GM18526 (cell line): ENCODE results near the gene GALNT12.

Experiments used
- POLR2A ChIP-seq: IDR thresholded peaks from 3 replicates; pipeline ENCODE4 v1.6.1; 2011; ENCODE audit not compliant: insufficient read length; ENCODE audit errors: extremely low read depth

Gene GALNT12

DNA sequence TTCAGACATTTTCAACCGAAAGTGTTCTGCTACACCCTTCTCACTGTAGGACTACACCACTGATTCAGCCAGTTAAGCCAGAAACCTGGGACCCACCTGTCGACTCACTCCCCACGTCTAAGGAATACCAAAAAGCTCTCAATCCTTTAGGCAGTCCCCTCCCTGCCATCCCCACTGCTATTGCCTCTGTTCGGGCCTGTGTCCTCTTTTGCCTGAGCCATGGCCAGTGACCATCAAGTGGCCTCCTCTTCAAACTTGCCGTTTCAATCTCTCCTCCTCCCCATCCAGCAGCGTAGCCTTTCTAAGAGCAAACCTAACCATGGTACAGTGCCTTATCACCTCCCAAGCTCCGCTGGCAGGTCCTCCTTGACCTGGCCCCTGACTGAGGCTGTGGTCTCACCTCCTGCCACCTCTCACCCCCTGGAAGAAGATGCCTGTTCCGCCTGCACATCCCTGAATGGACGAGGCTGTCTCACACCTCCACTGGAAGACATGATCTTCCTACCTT is 64.1 kb downstream of the GALNT12 start:
- no peak for TF ChIP-seq POLR2A

DNA sequence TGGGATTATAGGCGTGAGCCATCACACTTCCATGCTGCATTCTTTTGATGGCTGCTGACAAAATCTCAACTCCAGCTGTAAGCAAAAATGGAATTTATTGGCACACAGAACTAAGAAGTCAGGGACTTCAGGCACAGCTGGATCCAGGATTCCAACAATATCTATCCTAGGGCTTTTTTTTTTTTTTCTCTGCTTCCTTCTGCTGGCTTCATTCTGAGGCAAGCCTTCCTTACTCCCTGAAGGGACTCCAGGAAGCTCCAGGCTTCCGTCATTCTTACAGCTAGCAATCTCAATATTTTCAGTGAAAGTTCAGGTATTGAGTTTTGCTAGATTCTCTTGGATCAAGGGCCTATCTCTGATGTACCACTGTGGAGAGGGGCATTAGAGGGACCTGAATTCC is 66.1 kb downstream of the GALNT12 start:
- TF ChIP-seq POLR2A = no peak

- no peak for TF ChIP-seq POLR2A
These were observed 66.5 kb downstream of the GALNT12 start for GRCh38 chr9:98873951-98874371.

- no peak for TF ChIP-seq POLR2A
These were observed 67.3 kb downstream of the GALNT12 start for GRCh38 chr9:98874721-98875255.

- TF ChIP-seq POLR2A = no peak
These were observed 68.1 kb downstream of the GALNT12 start for GRCh38 chr9:98875536-98875935.

DNA sequence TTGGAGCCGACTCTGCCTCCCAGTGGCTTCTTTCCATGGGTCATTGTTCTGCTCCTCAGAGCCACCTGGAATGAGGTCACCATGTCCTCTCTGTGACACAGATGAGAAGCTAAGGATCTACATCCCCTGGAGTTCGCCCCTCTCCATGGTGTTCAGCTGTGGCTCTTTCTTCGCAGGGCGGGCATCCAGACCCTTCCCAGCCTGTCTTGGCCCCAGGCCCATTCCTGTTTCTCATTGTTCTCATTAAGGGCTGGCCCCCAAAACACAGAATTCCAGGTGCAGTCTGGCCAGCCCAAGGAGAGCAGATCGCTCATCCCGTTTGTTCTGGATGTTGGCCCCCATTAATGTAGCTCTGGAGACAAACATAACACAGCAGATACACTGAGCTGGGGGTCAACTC is 69.8 kb downstream of the GALNT12 start:
- no peak for TF ChIP-seq POLR2A

DNA sequence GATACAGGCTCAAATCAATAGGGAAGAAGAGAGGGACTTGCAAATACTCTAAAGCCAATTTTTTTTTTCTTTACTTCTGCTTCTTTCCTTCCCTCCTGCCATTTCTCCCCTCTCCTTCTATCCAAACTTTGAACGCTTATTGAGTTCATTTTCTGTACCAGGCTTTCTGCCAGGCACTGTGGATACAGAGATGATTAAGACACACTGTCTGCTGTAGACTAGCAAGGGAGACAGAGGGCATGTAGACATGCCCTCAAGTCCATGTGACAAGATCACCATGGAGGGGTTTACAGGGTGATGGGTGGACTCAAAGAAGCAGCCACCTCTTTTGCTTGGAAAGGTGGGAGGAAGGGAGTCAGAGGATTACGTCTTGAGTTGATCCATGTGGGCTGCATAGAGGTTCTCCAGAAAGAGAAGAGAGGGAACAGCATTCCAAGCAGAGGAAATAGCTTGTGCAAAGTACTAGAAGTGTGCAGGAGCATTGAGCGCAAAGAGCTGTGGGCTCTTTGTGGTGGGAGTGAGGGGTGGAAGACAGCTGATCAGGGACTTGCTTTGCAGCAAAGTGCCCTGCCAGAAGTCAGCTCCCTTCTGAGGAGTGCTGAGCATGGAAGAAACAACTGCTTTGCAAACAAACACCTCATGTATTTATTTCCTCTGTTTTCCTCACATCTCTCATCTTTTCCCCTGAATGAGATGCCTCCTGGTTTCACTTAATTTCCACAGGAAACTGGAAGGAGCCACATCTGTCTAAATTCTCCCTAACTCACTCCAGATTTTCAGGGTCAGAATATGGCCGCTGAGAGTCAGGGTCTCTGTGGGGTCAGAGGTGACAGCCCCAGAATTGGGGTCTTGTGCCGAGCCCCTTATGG is 71.9 kb downstream of the GALNT12 start:
- no peak for TF ChIP-seq POLR2A

DNA sequence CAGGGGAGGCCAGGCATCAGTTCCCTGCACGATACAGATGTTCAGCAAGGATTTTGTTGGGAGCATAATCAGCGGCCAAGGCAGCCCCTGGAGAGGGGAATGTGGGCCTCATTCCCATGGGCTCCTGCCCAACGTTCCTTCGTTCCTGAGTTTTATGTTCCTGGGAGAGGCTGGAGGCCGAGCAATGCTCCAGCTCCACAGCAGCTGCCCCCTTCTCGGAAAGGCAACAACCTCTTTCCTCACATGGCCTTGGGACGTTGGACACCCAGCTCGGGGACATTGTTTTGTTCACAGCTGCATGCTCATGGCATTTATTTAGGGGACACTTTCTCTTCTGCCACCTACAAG is 72.5 kb downstream of the GALNT12 start:
- no peak for TF ChIP-seq POLR2A

DNA sequence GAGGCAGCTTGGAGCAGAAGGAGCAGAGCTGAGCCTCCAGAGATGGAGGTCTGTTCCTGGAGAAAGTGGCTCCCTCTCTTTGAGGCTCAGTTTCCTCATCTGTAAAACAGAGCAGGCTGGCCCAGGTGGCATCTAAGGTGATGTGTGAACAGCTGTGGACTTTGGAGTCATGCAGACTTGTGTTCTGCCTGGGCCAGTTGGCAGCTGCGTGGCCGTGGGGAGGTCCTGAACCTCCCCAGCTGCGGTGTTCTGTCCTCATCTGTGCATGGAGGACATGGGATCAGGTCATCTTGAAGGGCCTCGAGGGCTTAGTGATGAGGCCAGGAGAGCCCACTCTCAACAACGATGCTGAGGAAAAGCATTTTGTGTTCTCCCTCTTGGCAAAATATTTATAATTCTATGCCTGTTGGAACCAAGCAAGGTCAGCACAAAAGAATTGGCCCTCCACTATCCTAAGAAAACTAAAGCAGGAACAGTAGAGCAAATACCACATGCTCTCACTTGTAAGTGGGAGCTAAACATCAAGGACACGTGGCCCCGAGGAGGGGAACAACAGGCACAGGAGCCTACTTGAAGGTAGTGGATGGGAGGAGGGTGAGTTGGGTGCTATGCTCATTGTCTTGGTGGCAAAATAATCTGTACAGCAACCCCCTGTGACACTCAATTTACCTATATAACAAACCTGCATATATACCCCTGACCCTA is 73.0 kb downstream of the GALNT12 start:
- TF ChIP-seq POLR2A = no peak

GRCh38 chr9:98881356-98881755 is 73.9 kb downstream of the GALNT12 start:
- no peak for TF ChIP-seq POLR2A

GRCh38 chr9:98881836-98882568 is 74.5 kb downstream of the GALNT12 start:
- no peak for TF ChIP-seq POLR2A

GRCh38 chr9:98882569-98882923 is 75.1 kb downstream of the GALNT12 start:
- no peak for TF ChIP-seq POLR2A

DNA sequence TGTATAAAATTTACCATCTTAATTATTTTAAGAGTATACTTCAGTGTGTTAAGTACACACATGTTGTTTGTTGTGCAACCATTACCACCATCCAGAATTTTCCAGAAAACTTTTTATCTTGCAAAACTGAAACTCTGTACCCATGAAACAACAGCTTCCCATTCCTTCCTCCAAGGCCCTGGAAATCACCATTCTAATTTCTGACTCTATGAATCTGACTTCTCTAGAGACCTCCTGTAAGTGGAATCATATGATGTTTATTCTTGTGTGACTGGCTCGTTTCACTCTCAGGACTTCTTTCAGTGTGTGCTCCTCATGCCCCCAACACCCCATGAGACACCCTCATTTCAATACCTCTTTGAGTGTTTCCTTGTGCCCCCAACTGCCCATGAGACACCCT is 75.8 kb downstream of the GALNT12 start:
- no peak for TF ChIP-seq POLR2A

- no peak for TF ChIP-seq POLR2A
These were observed 77.4 kb downstream of the GALNT12 start for GRCh38 chr9:98884849-98885248.

- TF ChIP-seq POLR2A = no peak
These were observed 78.3 kb downstream of the GALNT12 start for GRCh38 chr9:98885575-98886295.
